Measurements from ENCODE around the gene GIGYF1.

The GIGYF1 gene

GRCh38 chr7:100683659-100684533, 10.2 kb downstream of the GIGYF1 start:
- no peak for DNase-seq (ENCODE audit: low read depth in 2 of 2)

GRCh38 chr7:100682991-100683658, 10.9 kb downstream of the GIGYF1 start:
- no peak for DNase-seq (ENCODE audit: low read depth in 2 of 2)

GRCh38 chr7:100682228-100682741, 11.8 kb downstream of the GIGYF1 start:
- no peak for DNase-seq (ENCODE audit: low read depth in 2 of 2)

GRCh38 chr7:100681491-100682227, 12.4 kb downstream of the GIGYF1 start:
- DNase-seq (ENCODE audit: low read depth in 2 of 2): no peak

DNA sequence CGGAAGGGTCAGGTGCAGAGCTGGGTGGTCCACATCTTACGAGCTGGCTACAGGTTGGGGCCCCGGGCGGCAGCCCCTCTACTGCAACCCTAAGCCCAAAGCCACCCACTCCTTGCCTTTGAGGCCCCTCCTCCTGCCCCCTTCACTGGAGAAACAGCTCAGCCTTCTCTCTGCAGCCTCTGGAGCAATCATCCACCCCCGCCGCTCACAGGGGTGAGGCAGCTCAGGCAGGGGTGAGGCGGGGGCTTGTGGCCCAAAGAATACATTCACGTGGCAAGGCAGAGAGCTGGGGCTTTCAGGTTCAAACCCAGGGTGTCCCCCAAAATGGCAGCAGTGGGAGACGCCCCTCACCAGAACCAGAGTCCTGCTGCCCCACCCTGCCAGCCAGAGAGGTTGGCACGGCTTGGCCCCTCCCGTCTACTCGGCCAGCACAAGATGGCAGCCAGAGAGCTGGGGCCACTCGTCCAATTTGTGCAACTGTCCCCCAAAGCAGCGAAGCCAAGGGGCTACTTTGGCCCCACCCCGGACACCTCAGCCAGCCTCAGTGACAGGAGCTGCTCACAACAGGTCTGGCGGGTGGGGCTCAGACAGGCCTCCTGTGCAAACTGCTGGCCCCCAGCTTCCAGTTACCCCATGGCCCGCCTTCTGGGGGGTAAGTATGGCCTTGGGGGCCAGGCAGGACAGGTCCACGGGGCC, 13.3 kb downstream of the GIGYF1 start:
- no peak for DNase-seq (ENCODE audit: low read depth in 2 of 2)

DNA sequence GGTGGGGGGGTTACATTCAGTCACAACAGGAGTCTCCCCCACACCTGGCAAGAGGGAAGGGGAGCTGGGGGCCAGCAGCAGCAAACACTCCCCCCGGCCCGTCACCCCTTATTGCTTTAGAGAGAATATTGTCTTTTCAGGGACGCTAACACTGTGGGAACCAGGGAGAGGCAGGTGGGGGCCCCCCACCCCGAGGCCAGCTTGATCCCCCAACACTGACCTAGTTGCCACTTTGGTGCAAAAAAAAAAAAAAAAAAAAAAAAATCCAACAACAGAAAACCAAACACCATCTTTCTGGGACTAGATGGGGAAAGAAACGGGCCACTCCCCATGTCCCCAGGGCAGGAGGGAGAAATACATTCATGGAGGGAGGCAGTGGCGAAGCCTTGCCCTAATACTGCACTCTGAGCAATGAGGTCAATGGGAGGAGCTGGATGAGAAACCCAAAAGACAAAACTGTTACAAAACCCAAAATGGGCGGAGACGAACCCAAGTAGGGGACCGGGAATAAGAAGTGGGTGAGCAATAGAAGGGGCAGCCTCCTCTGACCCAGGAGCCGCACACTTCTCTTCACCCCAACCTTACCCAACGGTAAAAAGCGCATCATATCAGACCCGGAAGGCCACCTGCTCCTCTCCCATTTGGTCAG, 14.0 kb downstream of the GIGYF1 start:
- DNase-seq (ENCODE audit: low read depth in 2 of 2): no peak

- DNase-seq (ENCODE audit: low read depth in 2 of 2): no peak
Measured at GRCh38 chr7:100679129-100679926, 14.7 kb downstream of the GIGYF1 start.

GRCh38 chr7:100678291-100678984, 15.6 kb downstream of the GIGYF1 start:
- DNase-seq (ENCODE audit: low read depth in 2 of 2): no peak

GRCh38 chr7:100677308-100678267, 16.5 kb downstream of the GIGYF1 start:
- DNase-seq (ENCODE audit: low read depth in 2 of 2): no peak

DNA sequence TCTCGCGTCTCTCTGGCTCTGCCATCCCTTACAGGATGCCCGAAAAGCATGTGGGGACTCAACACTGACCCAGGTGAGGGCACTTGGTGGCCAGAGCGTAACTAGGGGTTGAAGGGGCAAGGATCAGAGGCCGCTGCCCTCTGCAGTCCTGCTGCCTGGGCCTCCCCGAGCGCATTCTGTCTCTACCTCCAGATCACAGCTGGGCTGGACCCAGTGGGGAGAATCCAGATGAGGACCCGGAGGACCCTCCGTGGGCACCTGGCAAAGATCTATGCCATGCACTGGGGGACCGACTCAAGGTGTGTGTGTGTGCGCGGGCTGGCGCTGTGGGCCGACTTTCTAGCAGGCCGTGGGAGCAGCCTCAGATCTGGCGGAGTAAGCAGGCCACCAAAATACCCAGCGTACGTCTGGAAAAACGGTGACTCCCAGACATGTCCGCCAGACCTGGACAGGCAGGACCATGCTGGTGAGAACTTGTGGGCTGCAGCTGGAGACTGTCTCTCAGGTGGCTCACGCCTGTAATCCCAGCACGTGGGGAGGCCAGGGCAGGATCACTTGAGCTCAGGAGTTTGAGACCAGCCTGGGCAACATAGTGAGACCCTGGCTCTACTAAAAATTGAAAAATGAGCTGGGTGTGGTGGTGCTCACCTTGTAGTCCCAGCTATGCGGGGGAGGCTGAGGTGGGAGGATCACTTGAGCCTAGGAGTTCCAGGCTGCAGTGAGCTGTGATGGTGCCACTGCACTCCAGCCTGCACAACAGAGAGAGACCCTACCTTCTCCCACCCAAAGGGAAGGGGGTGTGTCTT, 17.3 kb downstream of the GIGYF1 start:
- no peak for DNase-seq (ENCODE audit: low read depth in 2 of 2)

DNA sequence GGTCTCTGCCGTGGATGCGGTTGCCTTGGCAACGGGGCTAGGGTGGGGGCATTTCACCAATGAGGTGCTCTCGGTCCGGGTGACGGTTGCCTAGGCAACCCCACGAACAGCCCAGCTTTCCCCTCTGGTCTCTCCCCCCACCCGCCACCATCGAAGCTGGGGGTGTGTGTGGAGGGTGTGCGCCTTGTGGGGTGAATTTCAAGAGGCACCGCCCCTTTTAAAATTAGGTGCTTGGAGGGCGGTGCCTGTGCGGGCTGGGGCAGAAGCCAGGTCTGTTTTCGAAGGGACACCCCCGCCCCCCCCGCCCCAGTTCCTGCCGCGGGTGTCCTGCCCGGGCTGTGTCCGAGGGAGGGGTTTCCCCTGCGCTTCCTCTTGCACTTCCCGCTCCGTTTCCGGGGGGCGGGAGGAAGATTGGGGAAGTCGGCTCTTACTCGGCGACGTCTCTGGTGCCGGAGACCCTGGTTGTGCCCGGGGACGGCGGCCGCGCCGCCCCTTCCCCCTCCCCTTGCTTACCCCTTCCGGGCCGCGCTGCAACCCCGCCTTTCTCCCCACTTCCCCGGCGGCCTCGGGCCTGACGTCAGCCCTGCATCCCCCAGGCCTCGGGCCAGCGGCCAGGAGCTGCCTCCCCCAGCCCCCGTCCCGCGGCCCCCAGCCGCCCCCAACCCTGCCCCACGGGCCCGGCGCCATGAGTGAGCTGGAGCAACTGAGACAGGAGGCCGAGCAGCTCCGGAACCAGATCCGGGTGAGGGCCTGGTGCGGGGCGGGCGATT, 18.3 kb downstream of the GIGYF1 start:
- peak; percentile 65 to 69 for DNase-seq (ENCODE audit: low read depth in 2 of 2)

- DNase-seq (ENCODE audit: low read depth in 2 of 2): no peak
Measured at GRCh38 chr7:100675105-100675451, 19.0 kb downstream of the GIGYF1 start.

DNA sequence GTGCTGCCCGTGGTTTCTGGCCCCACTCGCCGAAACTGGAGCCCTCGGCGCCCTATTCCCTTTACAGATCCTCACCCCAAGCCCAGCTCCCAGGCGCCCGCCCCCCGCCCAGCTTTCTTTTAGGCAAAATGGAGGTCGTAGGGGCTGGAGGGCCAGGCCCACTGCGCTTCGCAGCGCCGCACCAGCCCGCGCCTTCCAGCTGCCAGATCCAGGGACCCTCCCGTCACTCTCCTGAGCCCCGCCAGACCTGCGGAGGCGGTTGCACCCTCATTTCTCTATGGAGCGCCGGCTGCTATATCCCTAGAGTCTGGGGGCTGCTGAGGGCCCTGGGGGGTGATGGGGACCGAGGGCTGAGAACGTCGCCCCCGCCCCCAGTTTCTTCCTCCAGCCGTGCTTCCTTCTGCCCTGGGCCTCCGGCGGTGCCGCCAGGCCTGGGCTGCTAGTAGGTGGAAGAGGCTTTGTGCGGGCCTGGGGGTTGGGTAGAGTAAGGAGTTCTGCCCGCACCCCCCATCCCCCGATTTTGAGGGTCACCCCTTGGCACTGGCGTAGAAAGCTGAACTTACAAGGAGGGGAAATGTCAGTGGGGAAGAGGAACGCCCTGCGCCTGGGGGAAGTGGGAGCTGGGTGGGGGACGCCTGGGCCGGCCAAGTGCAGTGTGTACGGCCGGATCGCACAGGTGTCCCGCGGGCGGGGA, 19.5 kb downstream of the GIGYF1 start:
- DNase-seq (ENCODE audit: low read depth in 2 of 2): no peak

GRCh38 chr7:100673942-100674410, 20.1 kb downstream of the GIGYF1 start:
- DNase-seq (ENCODE audit: low read depth in 2 of 2): no peak

DNA sequence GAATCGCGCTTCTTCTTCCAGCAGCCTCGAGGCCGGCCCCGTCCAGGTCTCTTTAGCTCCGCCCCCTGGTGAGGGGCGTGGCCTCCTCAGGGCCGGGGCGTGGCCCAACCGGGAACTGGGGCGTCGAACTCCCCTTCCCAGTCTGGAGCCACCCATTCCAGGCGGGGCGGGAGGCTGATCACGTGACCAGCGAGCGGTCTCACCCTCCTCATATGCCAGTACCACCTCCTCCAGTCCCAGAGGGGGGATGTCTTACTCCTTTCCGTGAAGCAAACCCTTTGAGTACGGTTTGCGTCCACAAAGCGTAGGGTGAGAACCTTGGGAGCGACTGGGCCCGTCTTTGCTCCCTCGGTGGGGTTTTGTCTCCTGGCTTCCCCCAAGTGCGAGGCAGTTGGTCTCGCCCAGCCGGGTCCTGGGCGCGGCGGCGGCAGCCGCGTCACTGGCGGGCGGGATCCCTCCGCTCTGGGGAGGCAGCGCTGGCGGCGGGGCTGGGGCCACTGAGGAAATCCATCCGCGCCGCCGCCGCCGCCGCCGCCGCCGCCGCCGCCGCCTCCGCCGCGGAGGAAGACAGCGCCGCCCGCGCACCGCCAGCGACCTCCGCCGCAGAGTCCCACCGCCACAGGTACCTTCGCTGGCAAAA, 20.6 kb downstream of the GIGYF1 start, which contains the start of gene GNB2:
Gene GNB2 (plus strand): TSS at position 439 of the 640 bp plus-strand sequence. CDS start 2,526 bp downstream, outside the sequence.
- DNase-seq (ENCODE audit: low read depth in 2 of 2): peak; percentile 99
